Measurements from ENCODE around the gene GNGT1.

- TF ChIP-seq CTCF (IDR thresholded peaks at IDR 0.05; ENCODE audit: insufficient read depth, low read length) (no peak), POLR2AphosphoS5 (IDR thresholded peaks at IDR 0.05; ENCODE audit: low read depth) (no peak), GABPA (IDR thresholded peaks at IDR 0.05; ENCODE audit: low read depth) (no peak), REST (IDR thresholded peaks at IDR 0.05; ENCODE audit: insufficient replicate concordance, low read depth) (no peak)
Measured at GRCh38 chr7:93945756-93946535, 39.6 kb downstream of the GNGT1 start.
